Measurements from ENCODE around the gene FOXG1.

FOXG1 gene

DNA sequence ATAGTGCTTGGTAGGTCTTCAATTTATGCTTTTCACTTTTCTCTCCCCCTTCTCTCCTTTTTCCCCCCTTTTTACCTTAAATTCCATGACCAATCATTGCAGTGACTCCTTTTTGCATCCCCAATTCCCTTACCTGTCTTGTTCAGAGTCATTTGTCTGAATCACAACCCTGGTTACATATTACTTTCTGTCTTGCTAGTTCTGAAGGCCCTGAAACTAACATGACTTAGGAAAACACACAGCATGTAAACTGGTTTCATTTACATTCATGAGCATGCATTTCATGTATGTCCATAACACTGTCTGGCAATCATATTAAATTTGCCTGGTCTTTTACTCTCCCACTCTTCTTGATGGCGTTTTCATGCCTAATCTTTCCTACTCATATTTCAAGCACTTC lies 20.3 kb upstream of the FOXG1 start:
- Histone ChIP-seq H3K27me3 (ENCODE audit: insufficient read depth, low read length, poor library complexity) (no peaks in the 10 kb centered on the region), H3K36me3 (ENCODE audit: insufficient read depth, low read length) (no peaks in the 10 kb centered on the region), H3K9ac (ENCODE audit: low read depth, low read length) (no peak overlapping the region), H3K27ac (ENCODE audit: low read length) (no peak overlapping the region), H3K4me3 (ENCODE audit: low read depth in 1 of 2, low read length in 2 of 2) (no peak overlapping the region), H3K9me3 (ENCODE audit: insufficient read depth, low read length, severe bottlenecking) (no peaks in the 10 kb centered on the region), H4K20me1 (ENCODE audit: insufficient read depth, low read length) (no peaks in the 10 kb centered on the region), H3K4me2 (ENCODE audit: insufficient read depth, low read length) (no peak overlapping the region), H3K79me2 (ENCODE audit: insufficient read depth, low read length) (no peaks in the 10 kb centered on the region), H3K4me1 (ENCODE audit: insufficient read depth, low read length) (no peaks in the 10 kb centered on the region), H2AFZ (ENCODE audit: low read depth, low read length) (no peak overlapping the region)
- TF ChIP-seq, protein P1, sequence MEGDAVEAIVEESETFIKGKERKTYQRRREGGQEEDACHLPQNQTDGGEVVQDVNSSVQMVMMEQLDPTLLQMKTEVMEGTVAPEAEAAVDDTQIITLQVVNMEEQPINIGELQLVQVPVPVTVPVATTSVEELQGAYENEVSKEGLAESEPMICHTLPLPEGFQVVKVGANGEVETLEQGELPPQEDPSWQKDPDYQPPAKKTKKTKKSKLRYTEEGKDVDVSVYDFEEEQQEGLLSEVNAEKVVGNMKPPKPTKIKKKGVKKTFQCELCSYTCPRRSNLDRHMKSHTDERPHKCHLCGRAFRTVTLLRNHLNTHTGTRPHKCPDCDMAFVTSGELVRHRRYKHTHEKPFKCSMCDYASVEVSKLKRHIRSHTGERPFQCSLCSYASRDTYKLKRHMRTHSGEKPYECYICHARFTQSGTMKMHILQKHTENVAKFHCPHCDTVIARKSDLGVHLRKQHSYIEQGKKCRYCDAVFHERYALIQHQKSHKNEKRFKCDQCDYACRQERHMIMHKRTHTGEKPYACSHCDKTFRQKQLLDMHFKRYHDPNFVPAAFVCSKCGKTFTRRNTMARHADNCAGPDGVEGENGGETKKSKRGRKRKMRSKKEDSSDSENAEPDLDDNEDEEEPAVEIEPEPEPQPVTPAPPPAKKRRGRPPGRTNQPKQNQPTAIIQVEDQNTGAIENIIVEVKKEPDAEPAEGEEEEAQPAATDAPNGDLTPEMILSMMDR (IDR thresholded peaks at IDR 0.05; ENCODE audit: borderline replicate concordance, extremely low read depth, low read length, poor library complexity, severe bottlenecking): no peak
- TF ChIP-seq EZH2 (IDR thresholded peaks at IDR 0.05; ENCODE audit: borderline replicate concordance, low read depth, low read length, severe bottlenecking): no peak
- DNase-seq: no peak
- ATAC-seq (ENCODE audit: insufficient read depth, low read depth): no peak

DNA sequence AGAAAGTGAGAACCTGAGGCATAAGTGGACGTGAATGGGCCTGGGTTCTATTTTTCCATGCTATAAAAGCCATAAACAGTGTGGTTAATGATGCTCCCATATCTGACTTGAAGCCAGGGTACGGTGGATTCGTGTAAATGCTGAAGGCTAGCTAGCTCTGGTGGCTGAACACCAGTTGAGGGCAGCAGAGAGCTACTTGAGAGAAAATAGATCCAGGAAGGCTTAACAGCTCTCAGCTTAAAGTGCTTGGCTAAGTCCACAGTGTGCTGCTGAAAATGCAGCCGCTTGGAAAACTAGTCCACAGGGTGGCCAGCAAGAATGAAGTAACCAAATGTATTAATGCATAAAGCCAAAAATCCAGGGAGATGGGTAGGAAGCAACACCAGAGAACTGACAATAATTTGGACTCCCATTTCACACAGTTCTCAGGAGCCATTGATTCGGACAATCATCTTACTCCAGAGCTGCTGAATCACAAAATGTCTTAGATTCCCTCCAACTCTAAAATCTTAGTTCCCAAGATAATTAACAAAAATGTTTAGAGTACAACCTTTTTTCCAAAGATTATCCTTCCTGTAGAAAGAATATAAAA lies 15.0 kb upstream of the FOXG1 start:
- no peaks in the 10 kb centered on the region for H3K36me3 ChIP-seq (ENCODE audit: insufficient read depth, low read length)
- H3K27ac ChIP-seq (ENCODE audit: low read length): no peak overlapping the region
- no peaks in the 10 kb centered on the region for H3K4me1 ChIP-seq (ENCODE audit: insufficient read depth, low read length)
- no peak overlapping the region for H2AFZ ChIP-seq (ENCODE audit: low read depth, low read length)
- no peak overlapping the region for H3K4me2 ChIP-seq (ENCODE audit: insufficient read depth, low read length)
- H3K9me3 ChIP-seq (ENCODE audit: insufficient read depth, low read length, severe bottlenecking): no peaks in the 10 kb centered on the region
- no peaks in the 10 kb centered on the region for H3K79me2 ChIP-seq (ENCODE audit: insufficient read depth, low read length)
- ATAC-seq (ENCODE audit: insufficient read depth, low read depth) (peak; percentile 82), DNase-seq (peak; percentile 32)
- H3K9ac ChIP-seq (ENCODE audit: low read depth, low read length): no peak overlapping the region
- H3K27me3 ChIP-seq (ENCODE audit: insufficient read depth, low read length, poor library complexity): no peaks in the 10 kb centered on the region
- no peak overlapping the region for H3K4me3 ChIP-seq (ENCODE audit: low read depth in 1 of 2, low read length in 2 of 2)
- no peaks in the 10 kb centered on the region for H4K20me1 ChIP-seq (ENCODE audit: insufficient read depth, low read length)
- TF ChIP-seq EZH2 (IDR thresholded peaks at IDR 0.05; ENCODE audit: borderline replicate concordance, low read depth, low read length, severe bottlenecking): no peak
- TF ChIP-seq, protein P1 (IDR thresholded peaks at IDR 0.05; ENCODE audit: borderline replicate concordance, extremely low read depth, low read length, poor library complexity, severe bottlenecking): peak; percentile 77

DNA sequence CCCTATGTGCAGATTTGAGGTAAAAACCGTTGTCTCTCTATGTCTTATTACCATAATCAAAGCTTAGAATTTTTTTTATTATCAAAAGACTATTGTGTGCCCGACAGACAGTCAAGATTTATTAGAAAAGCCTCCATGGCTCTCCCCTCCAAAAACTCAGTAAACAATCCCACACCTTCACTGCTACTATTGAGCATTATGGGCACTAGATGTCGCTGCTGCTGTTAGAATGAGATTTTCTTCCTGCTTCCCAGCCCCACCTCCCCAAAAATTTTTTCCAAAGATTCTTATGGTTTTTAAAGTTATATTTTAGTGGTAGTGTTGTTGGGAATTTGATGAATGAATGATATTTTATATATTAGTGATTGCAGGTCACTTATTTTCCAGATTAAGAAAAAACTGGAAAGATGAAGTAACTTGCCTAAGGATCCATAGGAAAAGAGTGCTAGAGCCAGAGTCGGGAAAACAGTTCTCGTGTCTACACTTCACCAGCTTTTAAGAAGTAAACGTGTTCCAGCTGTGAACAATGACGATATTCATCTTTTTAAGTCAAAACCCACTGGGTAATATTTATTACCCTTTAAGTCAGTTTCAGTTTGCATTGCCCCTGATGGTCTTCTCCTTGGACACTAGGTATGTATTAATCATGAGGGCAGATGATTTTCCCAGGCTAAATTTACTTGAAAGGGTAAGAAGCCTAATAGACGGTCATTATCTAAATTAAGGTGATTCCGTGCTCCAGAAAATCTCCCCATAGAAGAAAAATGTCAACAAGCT lies 12.2 kb upstream of the FOXG1 start:
- Histone ChIP-seq H3K79me2 (ENCODE audit: insufficient read depth, low read length) (no peaks in the 10 kb centered on the region), H3K27me3 (ENCODE audit: insufficient read depth, low read length, poor library complexity) (no peaks in the 10 kb centered on the region), H2AFZ (ENCODE audit: low read depth, low read length) (no peak overlapping the region), H4K20me1 (ENCODE audit: insufficient read depth, low read length) (no peaks in the 10 kb centered on the region), H3K36me3 (ENCODE audit: insufficient read depth, low read length) (no peaks in the 10 kb centered on the region), H3K4me3 (ENCODE audit: low read depth in 1 of 2, low read length in 2 of 2) (no peak overlapping the region), H3K4me1 (ENCODE audit: insufficient read depth, low read length) (no peaks in the 10 kb centered on the region), H3K9me3 (ENCODE audit: insufficient read depth, low read length, severe bottlenecking) (no peaks in the 10 kb centered on the region), H3K4me2 (ENCODE audit: insufficient read depth, low read length) (no peak overlapping the region), H3K9ac (ENCODE audit: low read depth, low read length) (no peak overlapping the region), H3K27ac (ENCODE audit: low read length) (no peak overlapping the region)
- DNase-seq (peak; percentile 28), ATAC-seq (ENCODE audit: insufficient read depth, low read depth) (peak; percentile 74)
- TF ChIP-seq EZH2 (IDR thresholded peaks at IDR 0.05; ENCODE audit: borderline replicate concordance, low read depth, low read length, severe bottlenecking): no peak
- TF ChIP-seq, protein P1 (IDR thresholded peaks at IDR 0.05; ENCODE audit: borderline replicate concordance, extremely low read depth, low read length, poor library complexity, severe bottlenecking): peak; percentile 76
